ENCODE measurements around the gene MT1A. TPM values are rescaled to one million over a fixed set of nuclear protein-coding genes. Genes with fewer than 3 reads are reported as not detected.
A peak's percentile ranks its signal among the peaks of the same experiment; 100 is the strongest.
"Not testable (repeated sequence)": the region's sequence is repeated elsewhere in the genome, so short reads cannot be mapped to it uniquely, and the experiment has no call there.

MT1A gene
- total RNA-seq, 2 experiments from 2014 or later: not detected

DNA sequence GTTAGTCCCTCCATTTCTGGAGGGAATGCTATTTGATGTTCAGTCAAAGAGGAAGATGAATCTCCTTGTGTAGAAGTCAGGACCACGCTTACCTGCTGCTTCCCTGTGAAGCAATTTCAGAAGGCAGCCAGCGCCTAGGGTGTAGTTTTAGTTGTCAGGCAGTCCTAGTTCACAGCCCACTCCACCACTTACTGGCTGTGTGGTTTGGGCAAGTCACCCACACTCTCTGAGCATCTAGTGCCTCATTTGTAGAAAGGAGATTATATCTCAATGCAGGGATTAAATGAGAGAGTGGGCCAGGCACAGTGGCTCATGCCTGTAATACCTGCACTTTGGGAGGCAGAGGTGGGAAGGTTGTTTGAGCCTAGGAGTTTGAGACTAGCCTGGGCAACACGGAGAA, 33.7 kb downstream of the MT1A start:
- peaks cover 81% of the 10 kb centered on the region for H3K27me3 Mint-ChIP-seq
- DNase-seq; H3K27ac ChIP-seq (ENCODE audit: low read depth in 1 of 2, low read length in 2 of 2); H3K36me3 ChIP-seq (ENCODE audit: insufficient read depth, low read length); POLR2A ChIA-PET; H3K4me3 ChIP-seq (ENCODE audit: low read length); H3K36me3 Mint-ChIP-seq (ENCODE audit: low read depth); H3K4me3 Mint-ChIP-seq; intact Hi-C loops (cut with DNase I, micrococcal nuclease); ATAC-seq (ENCODE audit: poor library complexity); H3K27ac Mint-ChIP-seq; CTCF ChIA-PET; H3K9me3 Mint-ChIP-seq: not testable (repeated sequence)
- Histone ChIP-seq H3K27me3 (ENCODE audit: control insufficient read depth in 1 of 2, insufficient read depth in 2 of 2, low read length in 2 of 2) (peaks cover 36 to 48% of the 10 kb centered on the region in 2 experiments), H3K4me1 (ENCODE audit: insufficient read depth, low read length) (peaks cover 32% of the 10 kb centered on the region), H3K9me3 (ENCODE audit: control insufficient read depth in 1 of 2, insufficient read depth in 1 of 2, low read length in 2 of 2) (peaks cover 0 to 11% of the 10 kb centered on the region in 2 experiments)
- peaks cover 39% of the 10 kb centered on the region for H3K4me1 Mint-ChIP-seq (ENCODE audit: low read depth)

GRCh38 chr16:56672761-56673536, 34.5 kb downstream of the MT1A start:
- intact Hi-C loops (cut with DNase I, micrococcal nuclease): no loop called here
- POLR2A ChIA-PET: interaction anchor here (1.1 to 1.5 kb wide), 2 partner anchors 9 to 29 kb away, joined by 5 to 7 read pairs; partner anchors contain the start of gene MT1X
- H3K27me3 ChIP-seq (ENCODE audit: control insufficient read depth in 1 of 2, insufficient read depth in 2 of 2, low read length in 2 of 2): peaks cover 30 to 40% of the 10 kb centered on the region in 2 experiments

GRCh38 chr16:56673921-56674320, 35.5 kb downstream of the MT1A start:
- Mint-ChIP-seq H3K4me1 (ENCODE audit: low read depth) (peaks cover 30% of the 10 kb centered on the region), H3K27ac (no peak overlapping the region), H3K36me3 (ENCODE audit: low read depth) (no peaks in the 10 kb centered on the region), H3K27me3 (peaks cover 64% of the 10 kb centered on the region), H3K9me3 (no peaks in the 10 kb centered on the region), H3K4me3 (peak overlapping the region; percentile 65)
- Histone ChIP-seq H3K27me3 (ENCODE audit: control insufficient read depth in 1 of 2, insufficient read depth in 2 of 2, low read length in 2 of 2) (peaks cover 21 to 30% of the 10 kb centered on the region in 2 experiments), H3K4me3 (ENCODE audit: low read length) (no peak overlapping the region), H3K36me3 (ENCODE audit: insufficient read depth, low read length) (no peaks in the 10 kb centered on the region), H3K27ac (ENCODE audit: low read depth in 1 of 2, low read length in 2 of 2) (no peak overlapping the region), H3K4me1 (ENCODE audit: insufficient read depth, low read length) (peaks cover 21% of the 10 kb centered on the region), H3K9me3 (ENCODE audit: control insufficient read depth in 1 of 2, insufficient read depth in 1 of 2, low read length in 2 of 2) (peaks cover 0 to 11% of the 10 kb centered on the region in 2 experiments)
- TF ChIP-seq, protein P1, sequence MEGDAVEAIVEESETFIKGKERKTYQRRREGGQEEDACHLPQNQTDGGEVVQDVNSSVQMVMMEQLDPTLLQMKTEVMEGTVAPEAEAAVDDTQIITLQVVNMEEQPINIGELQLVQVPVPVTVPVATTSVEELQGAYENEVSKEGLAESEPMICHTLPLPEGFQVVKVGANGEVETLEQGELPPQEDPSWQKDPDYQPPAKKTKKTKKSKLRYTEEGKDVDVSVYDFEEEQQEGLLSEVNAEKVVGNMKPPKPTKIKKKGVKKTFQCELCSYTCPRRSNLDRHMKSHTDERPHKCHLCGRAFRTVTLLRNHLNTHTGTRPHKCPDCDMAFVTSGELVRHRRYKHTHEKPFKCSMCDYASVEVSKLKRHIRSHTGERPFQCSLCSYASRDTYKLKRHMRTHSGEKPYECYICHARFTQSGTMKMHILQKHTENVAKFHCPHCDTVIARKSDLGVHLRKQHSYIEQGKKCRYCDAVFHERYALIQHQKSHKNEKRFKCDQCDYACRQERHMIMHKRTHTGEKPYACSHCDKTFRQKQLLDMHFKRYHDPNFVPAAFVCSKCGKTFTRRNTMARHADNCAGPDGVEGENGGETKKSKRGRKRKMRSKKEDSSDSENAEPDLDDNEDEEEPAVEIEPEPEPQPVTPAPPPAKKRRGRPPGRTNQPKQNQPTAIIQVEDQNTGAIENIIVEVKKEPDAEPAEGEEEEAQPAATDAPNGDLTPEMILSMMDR (IDR thresholded peaks at IDR 0.05): no peak
- intact Hi-C loops (cut with DNase I, micrococcal nuclease): loop anchor here in 1 of 2 experiments (1.0 kb wide), 1 partner anchor 28 kb away; no protein-coding TSS in a partner anchor
- POLR2A ChIA-PET: interaction anchor here (1.1 to 1.5 kb wide), 2 partner anchors 8 to 28 kb away, joined by 5 to 7 read pairs; partner anchors contain the start of gene MT1X
- CTCF ChIA-PET: interaction anchor here (1.4 to 1.9 kb wide), 2 partner anchors 28 to 30 kb away, joined by 4 to 5 read pairs; no protein-coding TSS in a partner anchor
- peak in 6 of 14 experiments; percentile 16 to 57 (median 28) for DNase-seq
- no peak for ATAC-seq (ENCODE audit: poor library complexity)

More at GRCh38 chr16:56672761-56673536, 34.5 kb downstream of the MT1A start:
- Histone ChIP-seq H3K9me3 (ENCODE audit: control insufficient read depth in 1 of 2, insufficient read depth in 1 of 2, low read length in 2 of 2) (peaks cover 0 to 11% of the 10 kb centered on the region in 2 experiments), H3K4me1 (ENCODE audit: insufficient read depth, low read length) (peaks cover 27% of the 10 kb centered on the region), H3K36me3 (ENCODE audit: insufficient read depth, low read length) (no peaks in the 10 kb centered on the region), H3K4me3 (ENCODE audit: low read length) (no peak overlapping the region), H3K27ac (ENCODE audit: low read depth in 1 of 2, low read length in 2 of 2) (no peak overlapping the region)
- CTCF ChIA-PET: interaction anchor here (1.4 to 1.9 kb wide), 2 partner anchors 29 kb away, joined by 4 to 5 read pairs; no protein-coding TSS in a partner anchor
- ATAC-seq (ENCODE audit: poor library complexity) (no peak), DNase-seq (no peak)
- Mint-ChIP-seq H3K27ac (no peak overlapping the region), H3K4me3 (no peak overlapping the region), H3K27me3 (peaks cover 74% of the 10 kb centered on the region), H3K9me3 (no peaks in the 10 kb centered on the region), H3K4me1 (ENCODE audit: low read depth) (peaks cover 39% of the 10 kb centered on the region), H3K36me3 (ENCODE audit: low read depth) (no peaks in the 10 kb centered on the region)
- TF ChIP-seq, protein P1 (IDR thresholded peaks at IDR 0.05): no peak

DNA sequence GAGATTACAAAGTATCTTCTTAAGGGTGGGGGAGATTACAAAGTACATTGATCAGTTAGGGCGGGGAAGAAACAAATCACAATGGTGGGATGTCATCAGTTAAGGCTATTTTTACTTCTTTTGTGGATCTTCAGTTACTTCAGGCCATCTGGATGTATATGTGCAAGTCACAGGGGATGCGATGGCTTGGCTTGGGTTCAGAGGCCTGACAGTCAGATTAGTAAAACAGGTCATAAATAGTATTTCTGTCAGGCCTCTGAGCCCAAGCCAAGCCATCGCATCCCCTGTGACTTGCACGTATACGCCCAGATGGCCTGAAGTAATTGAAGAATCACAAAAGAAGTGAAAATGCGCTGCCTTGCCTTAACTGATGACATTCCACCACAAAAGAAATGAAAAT, 36.1 kb downstream of the MT1A start:
- Mint-ChIP-seq H3K27me3 (peaks cover 57% of the 10 kb centered on the region), H3K4me1 (ENCODE audit: low read depth) (peaks cover 27% of the 10 kb centered on the region), H3K4me3 (peak overlapping the region; percentile 65)
- DNase-seq; POLR2A ChIA-PET; H3K27ac ChIP-seq (ENCODE audit: low read depth in 1 of 2, low read length in 2 of 2); H3K27ac Mint-ChIP-seq; H3K4me3 ChIP-seq (ENCODE audit: low read length); H3K36me3 Mint-ChIP-seq (ENCODE audit: low read depth); H3K9me3 Mint-ChIP-seq; H3K9me3 ChIP-seq (ENCODE audit: control insufficient read depth in 1 of 2, insufficient read depth in 1 of 2, low read length in 2 of 2); H3K36me3 ChIP-seq (ENCODE audit: insufficient read depth, low read length); ATAC-seq (ENCODE audit: poor library complexity): not testable (repeated sequence)
- CTCF ChIA-PET: interaction anchor here (1.9 kb wide), 1 partner anchor 27 kb away, joined by 5 read pairs; no protein-coding TSS in a partner anchor
- peaks cover 15 to 24% of the 10 kb centered on the region in 2 experiments for H3K27me3 ChIP-seq (ENCODE audit: control insufficient read depth in 1 of 2, insufficient read depth in 2 of 2, low read length in 2 of 2)
- intact Hi-C loops (cut with DNase I, micrococcal nuclease): loop anchor here in 1 of 2 experiments (1.0 kb wide), 1 partner anchor 28 kb away; no protein-coding TSS in a partner anchor
- peaks cover 17% of the 10 kb centered on the region for H3K4me1 ChIP-seq (ENCODE audit: insufficient read depth, low read length)
